HG03196 (cell line): ENCODE results near the gene SLC6A13.
"Not testable (repeated sequence)": the region's sequence is repeated elsewhere in the genome, so short reads cannot be mapped to it uniquely, and the experiment has no call there.

Experiments
- ATAC-seq: cut with Tn5 transposase; IDR thresholded peaks from one replicate; pipeline ENCODE4 v1.9.1; 2021; ENCODE audit not compliant: unreplicated experiment

Gene SLC6A13

GRCh38 chr12:217029-217428 lies 45.6 kb downstream of the SLC6A13 start:
- not testable (repeated sequence) for ATAC-seq

- ATAC-seq: no peak
Measured at GRCh38 chr12:215116-215515, 47.5 kb downstream of the SLC6A13 start.

- ATAC-seq: no peak
Measured at GRCh38 chr12:214003-214741, 48.5 kb downstream of the SLC6A13 start, which contains the start of gene SLC6A12. Gene SLC6A12 (minus strand): TSS chr12:214157. CDS start chr12:209986, 4,171 bp downstream.

GRCh38 chr12:213527-213932 lies 49.1 kb downstream of the SLC6A13 start:
- no peak for ATAC-seq

GRCh38 chr12:212715-213526 lies 49.7 kb downstream of the SLC6A13 start:
- ATAC-seq: no peak

GRCh38 chr12:212415-212714 lies 50.3 kb downstream of the SLC6A13 start:
- ATAC-seq: no peak

- no peak for ATAC-seq
Measured at GRCh38 chr12:211639-212414, 50.8 kb downstream of the SLC6A13 start.

- no peak for ATAC-seq
Measured at GRCh38 chr12:211142-211465, 51.5 kb downstream of the SLC6A13 start.

GRCh38 chr12:210277-211141 lies 52.1 kb downstream of the SLC6A13 start:
- no peak for ATAC-seq

GRCh38 chr12:209851-210250 lies 52.8 kb downstream of the SLC6A13 start:
- no peak for ATAC-seq

GRCh38 chr12:209246-209645 lies 53.4 kb downstream of the SLC6A13 start:
- no peak for ATAC-seq

- ATAC-seq: no peak
Measured at GRCh38 chr12:208813-209212, 53.8 kb downstream of the SLC6A13 start.

GRCh38 chr12:207804-208203 lies 54.8 kb downstream of the SLC6A13 start:
- no peak for ATAC-seq

- ATAC-seq: no peak
Measured at GRCh38 chr12:206746-207440, 55.7 kb downstream of the SLC6A13 start.

- no peak for ATAC-seq
Measured at GRCh38 chr12:205026-205425, 57.6 kb downstream of the SLC6A13 start.

GRCh38 chr12:204261-204678 lies 58.4 kb downstream of the SLC6A13 start:
- ATAC-seq: no peak

- no peak for ATAC-seq
Measured at GRCh38 chr12:203462-204260, 59.0 kb downstream of the SLC6A13 start.

- ATAC-seq: no peak
Measured at GRCh38 chr12:203074-203461, 59.6 kb downstream of the SLC6A13 start.

GRCh38 chr12:202081-202731 lies 60.4 kb downstream of the SLC6A13 start:
- no peak for ATAC-seq
